H9 (cell line): ENCODE measurements around the gene ARHGEF7. TPM values are rescaled to one million over a fixed set of nuclear protein-coding genes. Genes with fewer than 3 reads are reported as not detected.
"Not testable (repeated sequence)": the region's sequence is repeated elsewhere in the genome, so short reads cannot be mapped to it uniquely, and the experiment has no call there.

Experiments used
- DNase-seq: peaks from one replicate; pipeline ENCODE4 v3.0.0-alpha.2; 2017
- H2AFZ ChIP-seq: one replicate; pipeline ENCODE4 v1.6.1; 2013; ENCODE audit warnings: mild to moderate bottlenecking, low read length, control low read depth, moderate library complexity
- H2AK5ac ChIP-seq: 2 replicates; pipeline ENCODE4 v1.6.1; 2013; ENCODE audit warnings: low read length, control low read depth, mixed read lengths; ENCODE audit not compliant: insufficient read length
- H2BK120ac ChIP-seq: one replicate; pipeline ENCODE4 v1.6.1; 2013; ENCODE audit warnings: low read depth, mild to moderate bottlenecking, low read length, control low read depth, inconsistent platforms; ENCODE audit not compliant: poor library complexity, severe bottlenecking
- H2BK12ac ChIP-seq: 2 replicates; pipeline ENCODE4 v1.6.1; 2013; ENCODE audit warnings: low read length, control low read depth, mixed read lengths, low read depth; ENCODE audit not compliant: insufficient read length
- H2BK15ac ChIP-seq: 2 replicates; pipeline ENCODE4 v1.6.1; 2013; ENCODE audit warnings: low read depth, low read length, control low read depth
- H2BK20ac ChIP-seq: one replicate; pipeline ENCODE4 v1.6.1; 2013; ENCODE audit warnings: low read depth, mild to moderate bottlenecking, low read length, control low read depth, inconsistent platforms; ENCODE audit not compliant: poor library complexity, severe bottlenecking
- H2BK5ac ChIP-seq: 2 replicates; pipeline ENCODE4 v1.6.1; 2013; ENCODE audit warnings: low read length, control low read depth, mixed read lengths; ENCODE audit not compliant: insufficient read length
- H3K14ac ChIP-seq: 2 replicates; pipeline ENCODE4 v1.6.1; 2013; ENCODE audit warnings: low read length, control low read depth; ENCODE audit not compliant: insufficient read depth
- H3K18ac ChIP-seq: 2 replicates; pipeline ENCODE4 v1.6.1; 2013; ENCODE audit warnings: low read depth, mild to moderate bottlenecking, mixed read lengths, low read length, control low read depth; ENCODE audit not compliant: insufficient read length
- H3K23ac ChIP-seq: 2 replicates; pipeline ENCODE4 v1.6.1; 2013; ENCODE audit warnings: low read length, control low read depth, mixed read lengths, low read depth; ENCODE audit not compliant: insufficient read length
- H3K23me2 ChIP-seq: 2 replicates; pipeline ENCODE4 v1.6.1; 2013; ENCODE audit warnings: low read depth, mild to moderate bottlenecking, mixed read lengths, low read length, control low read depth; ENCODE audit not compliant: insufficient read length, poor library complexity, severe bottlenecking
- H3K27ac ChIP-seq: 2 replicates; pipeline ENCODE4 v1.5.1; 2013; ENCODE audit warnings: low read length, control low read depth, mixed read lengths, low read depth; ENCODE audit not compliant: insufficient read length
- H3K27me3 ChIP-seq: 2 replicates; pipeline ENCODE4 v1.6.1; 2013; ENCODE audit warnings: low read length, control low read depth, inconsistent platforms; ENCODE audit not compliant: insufficient read depth
- H3K4ac ChIP-seq: 2 replicates; pipeline ENCODE4 v1.6.1; 2013; ENCODE audit warnings: low read depth, mild to moderate bottlenecking, control low read depth, inconsistent platforms, low read length, moderate library complexity
- H3K4me1 ChIP-seq: 2 replicates; pipeline ENCODE4 v1.6.1; 2013; ENCODE audit warnings: low read length, control low read depth, inconsistent platforms; ENCODE audit not compliant: insufficient read depth
- H3K4me2 ChIP-seq: 2 replicates; pipeline ENCODE4 v1.6.1; 2013; ENCODE audit warnings: low read length, control low read depth, mixed read lengths; ENCODE audit not compliant: insufficient read length, insufficient read depth
- H3K56ac ChIP-seq: 2 replicates; pipeline ENCODE4 v1.6.1; 2013; ENCODE audit warnings: low read depth, mild to moderate bottlenecking, mixed read lengths, low read length, control low read depth; ENCODE audit not compliant: insufficient read length
- H3K79me1 ChIP-seq: 2 replicates; pipeline ENCODE4 v1.6.1; 2013; ENCODE audit warnings: low read depth, mild to moderate bottlenecking, moderate library complexity, low read length, control low read depth, inconsistent platforms; ENCODE audit not compliant: insufficient read depth, poor library complexity, severe bottlenecking
- H3K79me2 ChIP-seq: 2 replicates; pipeline ENCODE4 v1.6.1; 2013; ENCODE audit warnings: low read length, control low read depth, inconsistent platforms; ENCODE audit not compliant: insufficient read depth
- H3K9ac ChIP-seq: 2 replicates; pipeline ENCODE4 v1.6.1; 2013; ENCODE audit warnings: low read length, control low read depth, mixed read lengths; ENCODE audit not compliant: insufficient read length; ENCODE audit errors: extremely low read depth
- H3K9me3 ChIP-seq: one replicate; pipeline ENCODE4 v1.6.1; 2013; ENCODE audit warnings: low read depth, low read length, inconsistent platforms; ENCODE audit not compliant: control insufficient read depth
- H3T11ph ChIP-seq: one replicate; pipeline ENCODE4 v1.6.1; 2013; ENCODE audit warnings: mild to moderate bottlenecking, low read length, control low read depth, inconsistent platforms
- H4K20me1 ChIP-seq: one replicate; pipeline ENCODE4 v1.6.1; 2013; ENCODE audit not compliant: control insufficient read depth, insufficient read length, insufficient read depth
- H4K5ac ChIP-seq: 2 replicates; pipeline ENCODE4 v1.6.1; 2013; ENCODE audit warnings: low read depth, mild to moderate bottlenecking, mixed read lengths, low read length, control low read depth; ENCODE audit not compliant: insufficient read length
- H4K8ac ChIP-seq: replicated peaks from 2 replicates; pipeline ENCODE4 v1.6.1; 2013; ENCODE audit warnings: low read length, control low read depth, mixed read lengths, low read depth; ENCODE audit not compliant: insufficient read length
- H4K91ac ChIP-seq: 2 replicates; pipeline ENCODE4 v1.6.1; 2013; ENCODE audit warnings: low read depth, mild to moderate bottlenecking, moderate library complexity, mixed read lengths, low read length, control low read depth; ENCODE audit not compliant: insufficient read length
- H3K27ac Mint-ChIP-seq, 3 experiments: 2 replicates in 2 of 3; 3 replicates in 1 of 3; pipeline ENCODE4 v1.8.0; 2020 to 2021; ENCODE audit warnings: mixed read lengths in 3 of 3, mild to moderate bottlenecking in 1 of 3, moderate library complexity in 1 of 3
- H3K27me3 Mint-ChIP-seq: 2 replicates; pipeline ENCODE4 v1.8.0; 2021; ENCODE audit warnings: low read depth, mild to moderate bottlenecking, moderate library complexity, mixed read lengths
- H3K36me3 Mint-ChIP-seq, 3 experiments: 2 replicates in 2 of 3; 3 replicates in 1 of 3; pipeline ENCODE4 v1.8.0; 2020 to 2021; ENCODE audit warnings: low read depth in 3 of 3, mixed read lengths in 3 of 3; ENCODE audit not compliant: insufficient read depth in 1 of 3
- H3K4me1 Mint-ChIP-seq, 2 experiments: 2 replicates each; pipeline ENCODE4 v1.8.0; 2020; ENCODE audit warnings: mixed read lengths in 2 of 2
- H3K4me3 Mint-ChIP-seq, 2 experiments: 2 replicates in 1 of 2; 3 replicates in 1 of 2; pipeline ENCODE4 v1.8.0; 2020 to 2021; ENCODE audit warnings: mild to moderate bottlenecking in 2 of 2, mixed read lengths in 2 of 2, moderate library complexity in 1 of 2
- H3K9me3 Mint-ChIP-seq, 2 experiments: 2 replicates in 1 of 2; 3 replicates in 1 of 2; pipeline ENCODE4 v1.8.0; 2020; ENCODE audit warnings: mild to moderate bottlenecking in 2 of 2, mixed read lengths in 2 of 2, moderate library complexity in 1 of 2
- WGBS: extraction: QIAGEN DNeasy Blood & Tissue Kit; methylation state at CpG from one replicate; pipeline ENCODE4 v1.1.7; 2013; ENCODE audit warnings: missing lambda C conversion rate, low lambda C conversion rate, mixed read lengths; ENCODE audit not compliant: insufficient read length; ENCODE audit errors: extremely low coverage; 5-methylcytosine and 5-hydroxymethylcytosine counted together
- total RNA-seq: library from RNA; stranded (reverse); gene quantifications from 2 replicates; pipeline ENCODE4 v1.2.1, GENCODE V29; 2021

The ARHGEF7 gene
- total RNA-seq, 1 experiment from 2014 or later, result 51.9 TPM

DNA sequence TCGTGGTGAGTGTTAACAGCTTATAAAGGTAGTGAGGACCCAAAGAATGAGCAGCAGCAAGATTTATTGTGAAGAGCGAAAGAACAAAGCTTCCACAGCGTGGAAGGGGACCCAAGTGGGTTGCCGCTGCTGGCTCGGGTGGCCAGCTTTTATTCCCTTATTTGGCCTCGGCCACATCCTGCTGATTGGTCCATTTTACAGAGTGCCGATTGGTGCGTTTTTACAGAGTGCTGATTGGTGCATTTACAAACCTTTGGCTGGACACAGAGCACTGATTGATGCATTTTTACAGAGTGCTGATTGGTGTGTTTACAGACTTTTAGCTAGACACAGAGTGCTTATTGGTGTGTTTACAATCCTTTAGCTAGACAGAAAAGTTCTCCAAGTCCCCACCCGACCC lies 74.4 kb downstream of the ARHGEF7 start:
- not testable (repeated sequence) for H3K4ac ChIP-seq, H4K8ac ChIP-seq, H3K4me1 ChIP-seq, H3K27ac ChIP-seq, H4K20me1 ChIP-seq, H3T11ph ChIP-seq, H2BK5ac ChIP-seq, DNase-seq, H3K9ac ChIP-seq, H3K27me3 Mint-ChIP-seq, H3K27ac Mint-ChIP-seq, H3K9me3 ChIP-seq, H3K56ac ChIP-seq, H3K27me3 ChIP-seq, H3K4me3 Mint-ChIP-seq, H3K23ac ChIP-seq, H3K23me2 ChIP-seq, H4K5ac ChIP-seq, H3K14ac ChIP-seq, H2BK20ac ChIP-seq, H4K91ac ChIP-seq, H2BK12ac ChIP-seq, H2AFZ ChIP-seq, H3K4me2 ChIP-seq, H3K9me3 Mint-ChIP-seq, H2BK15ac ChIP-seq, H3K18ac ChIP-seq, H2AK5ac ChIP-seq, H2BK120ac ChIP-seq
- WGBS, result no CpG with 5 or more reads among the region's 9 CpGs
- Histone ChIP-seq H3K79me1 (peaks cover 15% of the 10 kb centered on the region), H3K79me2 (peaks cover 29% of the 10 kb centered on the region; the same call in 1 of the 2 replicates)
- Mint-ChIP-seq H3K36me3 (peaks cover 9 to 28% (median 12%) of the 10 kb centered on the region in 3 experiments), H3K4me1 (peaks cover 34 to 39% of the 10 kb centered on the region in 2 experiments)

- H3T11ph ChIP-seq, H2BK20ac ChIP-seq, DNase-seq, H2AK5ac ChIP-seq, H3K9me3 Mint-ChIP-seq, H2BK5ac ChIP-seq, H3K23ac ChIP-seq, H2BK120ac ChIP-seq, H2BK15ac ChIP-seq, H3K9ac ChIP-seq, H3K27ac ChIP-seq, H4K20me1 ChIP-seq, H3K56ac ChIP-seq, H3K4me2 ChIP-seq, H4K5ac ChIP-seq, H2BK12ac ChIP-seq, H3K4ac ChIP-seq, H3K4me3 Mint-ChIP-seq, H2AFZ ChIP-seq, H3K27me3 Mint-ChIP-seq, H3K4me1 ChIP-seq, H3K23me2 ChIP-seq, H3K79me1 ChIP-seq, H3K27me3 ChIP-seq, H4K91ac ChIP-seq, H4K8ac ChIP-seq, H3K27ac Mint-ChIP-seq, H3K14ac ChIP-seq, H3K18ac ChIP-seq, H3K9me3 ChIP-seq: not testable (repeated sequence)
- Mint-ChIP-seq H3K36me3 (peaks cover 24 to 50% (median 26%) of the 10 kb centered on the region in 3 experiments), H3K4me1 (peaks cover 39 to 41% of the 10 kb centered on the region in 2 experiments)
- WGBS, result no CpG with 5 or more reads among the region's 5 CpGs
- peaks cover 13% of the 10 kb centered on the region; the same call in 1 of the 2 replicates for H3K79me2 ChIP-seq
Observed at GRCh38 chr13:111193223-111193622, 78.1 kb downstream of the ARHGEF7 start.
